OCI-LY7 (cell line): ENCODE data around the gene ICAM1. TPM values are rescaled to one million over a fixed set of nuclear protein-coding genes. Genes with fewer than 3 reads are reported as not detected.

Source experiments
- BruUV-seq: library from RNA; stranded (reverse); fragments of 400-500 nt; replicated peaks from 2 replicates; lab custom pipeline; 2021; lab: Mats Ljungman, UMichigan
- CTCF ChIA-PET: fragments of 300-600 bp; sonication (Branson Sonifier 250); formaldehyde crosslinking; loops from one replicate; lab custom pipeline; 2022; ENCODE audit warnings: antibody characterized with exemption; ENCODE audit not compliant: unreplicated experiment; lab: Charles Lee
- POLR2A ChIA-PET: fragments of 300-600 bp; sonication (Branson Sonifier 250); formaldehyde crosslinking; loops from one replicate; lab custom pipeline; 2022; ENCODE audit warnings: antibody characterized with exemption; lab: Charles Lee
- DNase-seq: peaks from one replicate; pipeline ENCODE4 v3.0.0-alpha.2; 2015; ENCODE audit warnings: low spot score
- H2AFZ ChIP-seq: fragments of 200-600 bp; sonication (generic), shearing (Covaris generic); 2 replicates; pipeline ENCODE4 v1.6.1; 2014; ENCODE audit warnings: mild to moderate bottlenecking, antibody characterized with exemption, low read length, moderate library complexity
- H3K27ac ChIP-seq: fragments of 200-600 bp; sonication (generic); 2 replicates; pipeline ENCODE4 v1.5.1; 2014; ENCODE audit warnings: mixed run types, low read depth, mild to moderate bottlenecking, moderate library complexity, low read length, inconsistent platforms; ENCODE audit not compliant: poor library complexity, severe bottlenecking
- H3K36me3 ChIP-seq: fragments of 200-600 bp; sonication (generic); 2 replicates; pipeline ENCODE4 v1.6.1; 2014; ENCODE audit warnings: mild to moderate bottlenecking, antibody characterized with exemption, low read length, moderate library complexity, mixed read lengths; ENCODE audit not compliant: insufficient read depth
- H3K4me1 ChIP-seq: fragments of 200-600 bp; sonication (generic); 2 replicates; pipeline ENCODE4 v1.5.1; 2014; ENCODE audit warnings: mild to moderate bottlenecking, low read length; ENCODE audit not compliant: insufficient read depth, poor library complexity, severe bottlenecking
- H3K4me2 ChIP-seq: fragments of 200-600 bp; sonication (generic); 2 replicates; pipeline ENCODE4 v1.6.1; 2014; ENCODE audit warnings: mild to moderate bottlenecking, low read length
- H3K4me3 ChIP-seq: fragments of 200-600 bp; sonication (generic); 2 replicates; pipeline ENCODE4 v1.5.1; 2014; ENCODE audit warnings: mild to moderate bottlenecking, low read depth, low read length; ENCODE audit not compliant: poor library complexity, severe bottlenecking
- H3K79me2 ChIP-seq: fragments of 200-600 bp; sonication (generic); 2 replicates; pipeline ENCODE4 v1.6.1; 2016; ENCODE audit warnings: low read depth, mild to moderate bottlenecking, low read length, moderate library complexity, mixed read lengths; ENCODE audit not compliant: insufficient read depth
- H3K9me2 ChIP-seq: fragments of 200-600 bp; sonication (generic); 2 replicates; pipeline ENCODE4 v1.6.1; 2016; ENCODE audit warnings: mild to moderate bottlenecking, low read length, mixed read lengths; ENCODE audit not compliant: insufficient read depth
- H3K9me3 ChIP-seq: fragments of 200-600 bp; sonication (generic); 2 replicates; pipeline ENCODE4 v1.6.1; 2014; ENCODE audit warnings: mild to moderate bottlenecking, mixed run types, low read length, mixed read lengths
- H4K20me1 ChIP-seq: fragments of 200-600 bp; sonication (generic); 2 replicates; pipeline ENCODE4 v1.6.1; 2014; ENCODE audit warnings: mild to moderate bottlenecking, antibody characterized with exemption, low read length, moderate library complexity, mixed read lengths; ENCODE audit not compliant: insufficient read depth
- EZH2phosphoT487 ChIP-seq: fragments of 200-600 bp; sonication (generic); IDR thresholded peaks from 2 replicates; pipeline ENCODE4 v1.6.1; 2018; ENCODE audit warnings: low read depth, borderline replicate concordance, mild to moderate bottlenecking, mixed run types, antibody characterized with exemption, low read length, moderate library complexity, mixed read lengths
- intact Hi-C: fragments of 100-400 bp; cut with micrococcal nuclease; formaldehyde crosslinking; loops from one replicate; pipeline ENCODE4 v1.10.0; 2022; ENCODE audit not compliant: unreplicated experiment
- total RNA-seq, 2 experiments: library from RNA; depleted of rRNA in 1 of 2; stranded (reverse); fragments of >200 nt in 1 of 2; shearing (Covaris generic) in 1 of 2; gene quantifications; 2 replicates each; pipeline ENCODE4 v1.2.3, GENCODE V29; 2014 to 2022
- TF ChIP-seq, protein P1 (sequence below): fragments of 200-600 bp; sonication (generic); conservative IDR thresholded peaks from 2 replicates; pipeline ENCODE4 v1.5.1; 2014; ENCODE audit warnings: mild to moderate bottlenecking, antibody characterized with exemption, low read length, moderate library complexity, mixed read lengths

Gene ICAM1
- total RNA-seq, 2 experiments from 2014 or later = 12.0 to 13.4 TPM

DNA sequence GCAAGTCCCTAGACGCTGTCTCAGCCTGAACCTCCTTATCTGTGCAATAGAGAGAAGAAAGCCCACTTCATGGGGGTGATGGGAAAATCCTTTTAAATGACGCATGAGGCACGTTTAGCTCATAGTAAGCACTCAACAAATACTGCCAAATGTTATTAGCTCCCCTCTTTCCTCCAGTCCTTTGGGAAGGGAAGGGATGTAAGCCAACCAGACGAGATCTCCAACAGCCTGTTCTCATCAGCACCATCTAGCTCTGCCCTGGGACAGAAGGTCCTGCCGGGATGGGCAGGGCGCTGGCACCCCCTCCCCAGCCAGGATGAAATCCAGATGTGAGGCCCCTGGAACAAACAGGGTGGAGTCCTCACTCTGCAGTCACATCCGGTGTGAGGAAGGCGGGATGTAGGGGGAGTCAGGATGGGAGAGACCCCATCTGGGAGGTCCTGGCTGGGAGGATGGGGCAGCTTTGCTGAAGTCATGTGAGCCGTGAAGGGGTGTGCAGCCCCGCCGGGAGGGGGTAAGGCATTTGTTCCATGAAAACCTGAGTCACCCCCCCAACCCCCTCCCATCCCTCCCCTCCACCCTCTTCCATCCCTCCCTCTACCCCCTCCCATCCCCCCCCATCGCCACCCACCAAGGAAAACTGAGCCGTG is 44.4 kb upstream of the ICAM1 start:
- TF ChIP-seq EZH2phosphoT487 = no peak
- TF ChIP-seq, protein P1, sequence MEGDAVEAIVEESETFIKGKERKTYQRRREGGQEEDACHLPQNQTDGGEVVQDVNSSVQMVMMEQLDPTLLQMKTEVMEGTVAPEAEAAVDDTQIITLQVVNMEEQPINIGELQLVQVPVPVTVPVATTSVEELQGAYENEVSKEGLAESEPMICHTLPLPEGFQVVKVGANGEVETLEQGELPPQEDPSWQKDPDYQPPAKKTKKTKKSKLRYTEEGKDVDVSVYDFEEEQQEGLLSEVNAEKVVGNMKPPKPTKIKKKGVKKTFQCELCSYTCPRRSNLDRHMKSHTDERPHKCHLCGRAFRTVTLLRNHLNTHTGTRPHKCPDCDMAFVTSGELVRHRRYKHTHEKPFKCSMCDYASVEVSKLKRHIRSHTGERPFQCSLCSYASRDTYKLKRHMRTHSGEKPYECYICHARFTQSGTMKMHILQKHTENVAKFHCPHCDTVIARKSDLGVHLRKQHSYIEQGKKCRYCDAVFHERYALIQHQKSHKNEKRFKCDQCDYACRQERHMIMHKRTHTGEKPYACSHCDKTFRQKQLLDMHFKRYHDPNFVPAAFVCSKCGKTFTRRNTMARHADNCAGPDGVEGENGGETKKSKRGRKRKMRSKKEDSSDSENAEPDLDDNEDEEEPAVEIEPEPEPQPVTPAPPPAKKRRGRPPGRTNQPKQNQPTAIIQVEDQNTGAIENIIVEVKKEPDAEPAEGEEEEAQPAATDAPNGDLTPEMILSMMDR = no peak
- no TSS peak for BruUV-seq
- DNase-seq = no peak
- intact Hi-C loops = no loop called here
- H3K27ac ChIP-seq = peak overlapping the region; percentile 95
- CTCF ChIA-PET = interaction anchor here (0.6 to 1.8 kb wide), 2 partner anchors 12 to 18 kb away, joined by 4 to 12 read pairs; no protein-coding TSS in a partner anchor
- peak overlapping the region; percentile 61 for H3K4me3 ChIP-seq
- peaks cover 93% of the 10 kb centered on the region for H3K79me2 ChIP-seq
- H3K4me1 ChIP-seq = peaks cover 82% of the 10 kb centered on the region
- H3K9me2 ChIP-seq = no peaks in the 10 kb centered on the region
- H4K20me1 ChIP-seq = no peaks in the 10 kb centered on the region
- no peak overlapping the region for H2AFZ ChIP-seq
- peak overlapping the region; percentile 95 for H3K4me2 ChIP-seq
- POLR2A ChIA-PET = interaction anchor here (0.7 to 1.6 kb wide), 4 partner anchors 13 to 195 kb away, joined by 3 to 8 read pairs (median 4); no protein-coding TSS in a partner anchor
- peaks cover 80% of the 10 kb centered on the region for H3K36me3 ChIP-seq
- H3K9me3 ChIP-seq = no peaks in the 10 kb centered on the region

DNA sequence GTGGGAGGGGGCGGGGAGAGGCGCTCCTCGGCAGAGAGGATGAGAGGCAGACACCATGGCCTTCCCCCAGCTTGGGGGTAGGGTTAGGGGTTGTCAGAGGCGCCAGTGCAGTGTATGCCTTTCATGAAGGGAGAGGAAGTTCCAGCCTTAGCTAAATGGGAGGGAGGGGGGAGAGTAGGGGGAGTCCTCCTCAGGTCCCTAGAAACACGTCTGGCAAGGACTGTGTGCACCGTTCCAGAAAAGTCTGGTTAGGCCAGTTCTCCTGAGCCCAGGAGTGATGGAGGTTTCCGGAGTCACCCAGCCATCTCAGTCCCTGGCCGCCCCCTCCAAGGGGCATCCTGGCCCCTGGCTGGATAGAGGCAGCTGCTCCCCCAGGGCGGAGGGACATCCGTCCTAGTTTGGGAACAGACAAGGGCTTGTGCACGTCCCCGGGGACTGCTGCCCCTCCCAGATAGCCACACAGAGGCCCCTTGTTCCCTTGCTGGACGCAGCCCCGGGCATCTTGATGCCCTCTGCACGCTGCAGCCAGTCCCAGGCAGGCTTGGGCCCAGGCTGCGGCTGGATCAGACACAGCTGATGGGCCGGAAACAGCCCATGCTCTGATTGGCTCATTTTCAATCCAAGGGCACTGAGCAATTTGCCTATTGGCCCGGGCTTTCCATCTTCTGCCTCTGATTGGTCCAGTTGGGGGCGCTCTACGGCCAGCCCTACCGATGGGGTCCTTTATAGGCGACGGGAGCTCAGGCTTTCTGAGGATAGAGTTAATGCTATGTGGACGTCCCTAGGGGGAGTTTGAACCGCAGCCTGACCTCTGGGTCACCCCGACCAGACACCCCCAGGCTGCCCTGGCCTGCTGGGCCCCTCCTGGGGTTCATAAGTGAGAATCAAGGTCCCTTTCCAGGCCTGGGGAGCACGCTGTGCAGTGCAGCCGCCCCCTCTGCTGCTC is 43.6 kb upstream of the ICAM1 start:
- no TSS peak for BruUV-seq
- no peaks in the 10 kb centered on the region for H4K20me1 ChIP-seq
- H3K4me2 ChIP-seq = peak overlapping the region; percentile 95
- no peak overlapping the region for H2AFZ ChIP-seq
- peaks cover 93% of the 10 kb centered on the region for H3K79me2 ChIP-seq
- H3K4me3 ChIP-seq = peak overlapping the region; percentile 61
- peak overlapping the region; percentile 95 for H3K27ac ChIP-seq
- TF ChIP-seq, protein P1 = peak; percentile 74
- TF ChIP-seq EZH2phosphoT487 = no peak
- CTCF ChIA-PET = interaction anchor here (0.6 to 1.8 kb wide), 3 partner anchors 12 to 23 kb away, joined by 4 to 12 read pairs (median 6); no protein-coding TSS in a partner anchor
- POLR2A ChIA-PET = interaction anchor here (0.7 to 1.6 kb wide), 2 partner anchors 40 to 194 kb away, joined by 3 read pairs; no protein-coding TSS in a partner anchor
- H3K4me1 ChIP-seq = peaks cover 82% of the 10 kb centered on the region
- no peaks in the 10 kb centered on the region for H3K9me3 ChIP-seq
- H3K36me3 ChIP-seq = peaks cover 72% of the 10 kb centered on the region
- intact Hi-C loops = no loop called here
- DNase-seq = no peak
- H3K9me2 ChIP-seq = no peaks in the 10 kb centered on the region
